ENCODE measurements around the gene ANKRD11.

Gene ANKRD11

DNA sequence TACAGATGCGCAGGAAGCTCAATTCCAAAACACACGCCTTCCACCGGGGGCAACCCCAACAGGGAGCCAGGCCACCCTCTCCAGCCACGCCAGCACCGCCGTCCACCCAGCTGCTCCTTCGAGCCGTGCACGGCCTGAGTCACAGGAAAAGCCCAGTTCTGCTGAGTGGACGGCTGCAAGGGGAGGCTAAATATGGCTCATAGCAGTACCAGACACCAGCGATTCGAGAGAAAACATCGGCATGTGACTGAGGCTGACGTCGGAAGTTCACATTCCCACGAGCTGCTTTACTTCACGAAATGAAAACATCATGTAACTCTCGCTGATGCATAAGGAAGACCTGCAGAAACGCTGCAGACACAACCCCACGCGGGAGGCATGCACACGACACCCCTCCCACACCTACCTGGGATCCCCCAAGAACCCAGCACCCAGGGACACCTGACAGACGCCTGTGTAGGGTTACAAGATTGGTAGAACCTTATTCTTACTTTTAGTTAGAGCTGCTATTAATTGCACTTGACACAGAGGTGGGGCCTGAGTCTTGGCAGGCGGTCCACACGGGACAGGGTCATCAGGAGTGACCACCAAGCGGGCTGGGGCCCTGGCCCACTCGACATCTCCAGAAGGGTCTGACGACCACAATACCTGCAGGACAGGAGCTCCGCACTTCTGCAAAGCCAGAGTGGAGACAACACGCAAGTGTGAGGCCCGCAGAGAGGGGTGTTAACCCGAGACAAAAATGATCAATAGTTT lies 116.8 kb downstream of the ANKRD11 start:
- in situ Hi-C loops (cut with MboI; ENCODE audit: low pct_unique_long_range_greater_than_20kb, low sequenced_read_pairs, unreplicated experiment), result no loop called here
- TF ChIP-seq, protein P1, sequence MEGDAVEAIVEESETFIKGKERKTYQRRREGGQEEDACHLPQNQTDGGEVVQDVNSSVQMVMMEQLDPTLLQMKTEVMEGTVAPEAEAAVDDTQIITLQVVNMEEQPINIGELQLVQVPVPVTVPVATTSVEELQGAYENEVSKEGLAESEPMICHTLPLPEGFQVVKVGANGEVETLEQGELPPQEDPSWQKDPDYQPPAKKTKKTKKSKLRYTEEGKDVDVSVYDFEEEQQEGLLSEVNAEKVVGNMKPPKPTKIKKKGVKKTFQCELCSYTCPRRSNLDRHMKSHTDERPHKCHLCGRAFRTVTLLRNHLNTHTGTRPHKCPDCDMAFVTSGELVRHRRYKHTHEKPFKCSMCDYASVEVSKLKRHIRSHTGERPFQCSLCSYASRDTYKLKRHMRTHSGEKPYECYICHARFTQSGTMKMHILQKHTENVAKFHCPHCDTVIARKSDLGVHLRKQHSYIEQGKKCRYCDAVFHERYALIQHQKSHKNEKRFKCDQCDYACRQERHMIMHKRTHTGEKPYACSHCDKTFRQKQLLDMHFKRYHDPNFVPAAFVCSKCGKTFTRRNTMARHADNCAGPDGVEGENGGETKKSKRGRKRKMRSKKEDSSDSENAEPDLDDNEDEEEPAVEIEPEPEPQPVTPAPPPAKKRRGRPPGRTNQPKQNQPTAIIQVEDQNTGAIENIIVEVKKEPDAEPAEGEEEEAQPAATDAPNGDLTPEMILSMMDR (IDR thresholded peaks at IDR 0.05; ENCODE audit: extremely low read depth, insufficient read depth, missing control alignments), result no peak
- no peak for DNase-seq (ENCODE audit: low spot score)

DNA sequence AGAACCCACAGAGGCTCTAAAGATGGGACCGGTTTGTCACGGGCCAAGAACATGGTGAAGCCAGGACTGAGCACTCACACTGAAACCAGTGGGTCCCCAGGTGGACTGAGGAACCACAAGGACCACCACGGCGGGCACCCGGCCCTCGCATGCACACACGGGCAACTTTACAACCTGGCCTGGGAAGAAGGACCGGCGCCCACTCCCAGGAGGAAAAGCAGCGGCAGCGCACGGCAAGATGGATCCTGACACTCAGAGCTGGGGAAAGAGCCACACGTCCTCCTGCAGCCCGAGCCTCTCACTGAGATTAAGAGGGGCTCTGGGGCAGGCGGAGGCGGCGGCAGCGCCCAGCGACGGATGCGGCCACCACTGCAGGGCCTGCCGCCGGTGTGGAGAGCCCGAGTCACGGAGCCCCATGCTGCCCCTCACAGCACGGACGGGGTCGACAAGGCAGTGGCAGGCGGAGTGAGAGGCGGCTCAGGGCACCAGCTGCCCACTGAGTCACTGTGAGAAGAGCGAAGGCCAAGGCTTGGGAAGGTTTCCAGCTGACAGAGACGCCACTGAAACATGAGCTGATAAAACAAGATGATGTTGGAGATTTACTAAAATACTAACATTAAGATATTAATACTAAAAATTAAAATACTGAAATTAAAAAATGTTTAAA lies 118.3 kb downstream of the ANKRD11 start:
- in situ Hi-C loops (cut with MboI; ENCODE audit: low pct_unique_long_range_greater_than_20kb, low sequenced_read_pairs, unreplicated experiment), result no loop called here
- TF ChIP-seq, protein P1 (IDR thresholded peaks at IDR 0.05; ENCODE audit: extremely low read depth, insufficient read depth, missing control alignments), result no peak
- DNase-seq (ENCODE audit: low spot score), result no peak

DNA sequence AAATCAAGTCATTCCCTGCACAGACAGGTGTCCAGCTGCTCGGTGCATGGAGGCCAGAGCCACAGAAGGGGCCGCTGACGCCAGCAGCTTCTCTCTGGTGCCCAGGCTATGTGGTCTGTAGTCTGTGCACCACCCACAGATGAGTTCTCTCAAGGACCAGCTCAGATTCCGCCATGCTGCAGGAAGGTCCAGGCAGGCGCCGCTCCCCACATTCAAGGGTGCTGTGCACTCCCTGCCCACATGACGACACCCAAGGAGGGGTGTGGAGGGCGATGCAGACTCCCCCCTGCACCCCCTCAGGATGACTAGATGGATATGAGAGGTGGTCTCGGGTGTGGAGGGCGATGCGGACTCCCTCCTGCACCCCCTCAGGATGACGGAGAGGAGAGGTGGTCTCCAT lies 119.0 kb downstream of the ANKRD11 start:
- DNase-seq (ENCODE audit: low spot score), result no peak
- in situ Hi-C loops (cut with MboI; ENCODE audit: low pct_unique_long_range_greater_than_20kb, low sequenced_read_pairs, unreplicated experiment), result no loop called here
- TF ChIP-seq, protein P1 (IDR thresholded peaks at IDR 0.05; ENCODE audit: extremely low read depth, insufficient read depth, missing control alignments), result no peak

GRCh38 chr16:89370601-89371000 lies 119.8 kb downstream of the ANKRD11 start:
- in situ Hi-C loops (cut with MboI; ENCODE audit: low pct_unique_long_range_greater_than_20kb, low sequenced_read_pairs, unreplicated experiment), result no loop called here
- DNase-seq (ENCODE audit: low spot score), result no peak
- TF ChIP-seq, protein P1 (IDR thresholded peaks at IDR 0.05; ENCODE audit: extremely low read depth, insufficient read depth, missing control alignments), result no peak

GRCh38 chr16:89370081-89370511 lies 120.3 kb downstream of the ANKRD11 start:
- TF ChIP-seq, protein P1 (IDR thresholded peaks at IDR 0.05; ENCODE audit: extremely low read depth, insufficient read depth, missing control alignments), result no peak
- in situ Hi-C loops (cut with MboI; ENCODE audit: low pct_unique_long_range_greater_than_20kb, low sequenced_read_pairs, unreplicated experiment), result no loop called here
- DNase-seq (ENCODE audit: low spot score), result no peak

DNA sequence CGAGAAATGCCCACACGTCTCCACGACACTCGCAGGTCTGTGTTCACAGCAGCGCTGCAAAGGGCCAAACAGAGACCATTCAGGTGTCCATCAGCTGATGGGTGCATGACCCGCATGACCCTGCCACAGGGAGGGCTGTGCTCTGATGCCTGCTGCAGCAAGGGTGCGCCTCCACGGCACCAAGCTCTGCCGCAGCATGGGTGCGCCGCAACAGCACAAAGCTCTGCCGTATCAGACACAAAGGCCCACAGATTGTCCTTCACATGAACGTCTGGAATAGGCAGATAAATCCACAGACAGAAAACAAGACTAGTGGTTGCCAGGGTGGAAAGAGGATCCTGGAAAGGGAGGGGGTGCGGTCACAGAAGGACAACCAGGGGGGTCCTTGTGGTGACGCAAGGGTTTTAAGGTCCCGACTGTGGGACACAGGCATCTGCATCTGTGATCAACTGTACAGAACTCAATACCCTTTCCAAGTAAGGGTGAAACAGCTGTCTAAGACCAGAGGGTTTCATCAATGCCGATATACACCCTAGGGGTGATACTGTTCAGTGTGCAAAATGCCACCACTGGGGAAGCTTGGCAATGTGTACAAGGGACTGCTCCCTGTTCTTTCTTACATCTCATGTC lies 121.0 kb downstream of the ANKRD11 start:
- no peak for DNase-seq (ENCODE audit: low spot score)
- in situ Hi-C loops (cut with MboI; ENCODE audit: low pct_unique_long_range_greater_than_20kb, low sequenced_read_pairs, unreplicated experiment), result no loop called here
- TF ChIP-seq, protein P1 (IDR thresholded peaks at IDR 0.05; ENCODE audit: extremely low read depth, insufficient read depth, missing control alignments), result no peak
